ENCODE data around the gene KLHL26. TPM values are rescaled to one million over a fixed set of nuclear protein-coding genes. Genes with fewer than 3 reads are reported as not detected.
A peak's percentile ranks its signal among the peaks of the same experiment; 100 is the strongest.

Gene KLHL26
- polyA plus RNA-seq, 3 donors: 1.6 to 3.2 (median 2.0) TPM

DNA sequence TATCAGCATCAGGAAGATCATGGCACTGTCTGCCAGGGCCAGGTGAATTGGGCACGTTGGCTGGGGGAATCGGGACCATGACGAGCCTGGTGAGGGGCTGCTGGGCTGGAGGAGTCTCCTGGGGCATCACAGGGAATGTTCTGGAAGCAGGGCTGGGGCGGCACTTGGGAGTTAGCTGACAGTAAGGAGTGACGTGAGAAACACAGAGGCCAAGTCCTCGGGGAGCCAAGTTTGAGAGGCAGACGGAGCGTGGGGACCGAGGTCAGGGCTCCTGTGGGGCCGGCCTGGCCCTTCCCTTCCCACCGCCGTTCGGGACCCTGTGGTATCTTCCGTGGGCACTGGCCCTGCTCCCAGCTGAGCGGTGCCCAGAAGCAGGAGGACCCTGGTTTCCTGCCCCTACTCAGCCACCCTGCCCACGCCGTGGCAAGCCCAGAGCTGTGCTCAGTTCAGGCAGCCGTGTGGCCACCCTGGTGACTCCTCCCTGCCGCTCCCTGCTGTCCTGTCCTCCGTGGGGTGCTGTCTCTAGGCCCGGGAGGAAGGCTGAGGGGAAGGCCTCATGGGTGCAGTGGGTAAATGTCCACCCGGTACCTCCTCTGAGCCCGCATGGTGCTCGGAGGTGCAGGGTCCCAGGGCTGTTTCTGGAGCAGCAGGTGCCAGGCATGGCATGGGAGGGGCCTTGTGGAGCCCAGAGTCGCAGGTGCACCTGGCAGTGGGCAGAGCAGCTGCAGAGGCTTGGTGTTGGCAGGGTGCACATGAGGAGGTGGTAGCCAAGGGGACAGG is 71.8 kb downstream of the KLHL26 start:
- Mint-ChIP-seq H3K27ac (peak overlapping the region in 3 of 7 donors; percentile 27 to 80 (median 58)), H3K4me1 (peaks cover 11% of the 10 kb centered on the region), H3K4me3 (no peak overlapping the region), H3K9me3 (no peaks in the 10 kb centered on the region), H3K36me3 (peaks cover 7 to 11% of the 10 kb centered on the region in 2 donors), H3K27me3 (ENCODE audit: low read depth in 3 of 3) (peaks cover 0 to 5% (median 3%) of the 10 kb centered on the region in 3 donors)
- Histone ChIP-seq H4K20me1 (ENCODE audit: insufficient read depth, low read length) (peaks cover 92% of the 10 kb centered on the region), H3K27ac (ENCODE audit: low read depth in 1 of 2, low read length in 2 of 2) (no peak overlapping the region), H3K4me3 (replicated peaks in 1 of 3; ENCODE audit: low read depth in 2 of 3, low read length in 3 of 3) (no peak overlapping the region), H3K36me3 (replicated peaks in 1 of 2; ENCODE audit: control insufficient read depth in 1 of 2, insufficient read depth in 2 of 2, low read length in 2 of 2) (peaks cover 0 to 7% of the 10 kb centered on the region in 2 donors), H3K79me2 (ENCODE audit: insufficient read depth, low read length) (peaks cover 49% of the 10 kb centered on the region), H3K27me3 (ENCODE audit: control insufficient read depth in 2 of 2, insufficient read depth in 2 of 2, low read length in 2 of 2) (no peaks in the 10 kb centered on the region), H3K9ac (ENCODE audit: insufficient read depth, low read length, poor library complexity, severe bottlenecking) (no peak overlapping the region), H3K4me1 (ENCODE audit: control insufficient read depth in 1 of 2, insufficient read depth in 2 of 2, low read length in 2 of 2) (peaks cover 6 to 8% of the 10 kb centered on the region in 2 donors), H3K4me2 (replicated peaks; ENCODE audit: extremely low read depth, low read length, poor library complexity, severe bottlenecking) (no peak overlapping the region), H2AFZ (ENCODE audit: insufficient read depth, low read depth, low read length, poor library complexity, severe bottlenecking) (no peak overlapping the region), H3K9me3 (replicated peaks in 1 of 2; ENCODE audit: control insufficient read depth in 1 of 2, insufficient read depth in 1 of 2, low read length in 2 of 2) (no peaks in the 10 kb centered on the region)
- WGBS (ENCODE audit: insufficient coverage): 80% methylated on average over 24 of the region's 25 CpGs
- intact Hi-C loops (cut with micrococcal nuclease): loop anchor here in 1 of 2 donors (10.0 kb wide), 1 partner anchor 136 kb away; no protein-coding TSS in a partner anchor
- TF ChIP-seq, protein P1, sequence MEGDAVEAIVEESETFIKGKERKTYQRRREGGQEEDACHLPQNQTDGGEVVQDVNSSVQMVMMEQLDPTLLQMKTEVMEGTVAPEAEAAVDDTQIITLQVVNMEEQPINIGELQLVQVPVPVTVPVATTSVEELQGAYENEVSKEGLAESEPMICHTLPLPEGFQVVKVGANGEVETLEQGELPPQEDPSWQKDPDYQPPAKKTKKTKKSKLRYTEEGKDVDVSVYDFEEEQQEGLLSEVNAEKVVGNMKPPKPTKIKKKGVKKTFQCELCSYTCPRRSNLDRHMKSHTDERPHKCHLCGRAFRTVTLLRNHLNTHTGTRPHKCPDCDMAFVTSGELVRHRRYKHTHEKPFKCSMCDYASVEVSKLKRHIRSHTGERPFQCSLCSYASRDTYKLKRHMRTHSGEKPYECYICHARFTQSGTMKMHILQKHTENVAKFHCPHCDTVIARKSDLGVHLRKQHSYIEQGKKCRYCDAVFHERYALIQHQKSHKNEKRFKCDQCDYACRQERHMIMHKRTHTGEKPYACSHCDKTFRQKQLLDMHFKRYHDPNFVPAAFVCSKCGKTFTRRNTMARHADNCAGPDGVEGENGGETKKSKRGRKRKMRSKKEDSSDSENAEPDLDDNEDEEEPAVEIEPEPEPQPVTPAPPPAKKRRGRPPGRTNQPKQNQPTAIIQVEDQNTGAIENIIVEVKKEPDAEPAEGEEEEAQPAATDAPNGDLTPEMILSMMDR (IDR thresholded peaks at IDR 0.05): no peak
- DNase-seq: no peak

DNA sequence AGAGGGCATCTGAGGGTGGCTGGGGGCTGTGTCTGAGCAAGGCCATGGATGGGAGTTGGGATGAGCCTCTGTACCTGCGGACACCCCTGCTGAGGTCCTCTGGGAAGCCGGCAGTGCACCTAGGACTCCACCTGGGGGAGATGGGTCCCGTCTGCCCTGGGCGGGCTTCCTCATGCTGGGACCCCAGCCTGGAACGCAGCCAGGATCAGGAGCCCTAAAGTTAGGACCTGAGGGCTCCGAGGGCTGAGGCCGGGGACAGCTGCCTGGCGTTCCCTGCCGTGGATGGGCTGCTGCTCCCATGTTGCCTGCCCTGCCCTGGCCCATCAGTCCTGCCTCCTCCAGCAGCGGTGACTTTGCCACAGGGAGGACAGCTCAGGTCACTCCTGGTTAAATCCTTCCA is 72.7 kb downstream of the KLHL26 start:
- Mint-ChIP-seq H3K27ac (peak overlapping the region in 1 of 7 donors; percentile 11), H3K9me3 (no peaks in the 10 kb centered on the region), H3K27me3 (ENCODE audit: low read depth in 3 of 3) (peaks cover 0 to 5% (median 3%) of the 10 kb centered on the region in 3 donors), H3K36me3 (peaks cover 7 to 11% of the 10 kb centered on the region in 2 donors), H3K4me3 (no peak overlapping the region), H3K4me1 (peaks cover 11% of the 10 kb centered on the region)
- Histone ChIP-seq H3K4me1 (ENCODE audit: control insufficient read depth in 1 of 2, insufficient read depth in 2 of 2, low read length in 2 of 2) (peaks cover 6 to 8% of the 10 kb centered on the region in 2 donors), H3K27ac (ENCODE audit: low read depth in 1 of 2, low read length in 2 of 2) (no peak overlapping the region), H3K9ac (ENCODE audit: insufficient read depth, low read length, poor library complexity, severe bottlenecking) (peak overlapping the region; percentile 21), H4K20me1 (ENCODE audit: insufficient read depth, low read length) (peaks cover 91% of the 10 kb centered on the region), H3K4me2 (replicated peaks; ENCODE audit: extremely low read depth, low read length, poor library complexity, severe bottlenecking) (no peak overlapping the region), H3K36me3 (replicated peaks in 1 of 2; ENCODE audit: control insufficient read depth in 1 of 2, insufficient read depth in 2 of 2, low read length in 2 of 2) (peaks cover 0 to 8% of the 10 kb centered on the region in 2 donors), H3K79me2 (ENCODE audit: insufficient read depth, low read length) (peaks cover 46% of the 10 kb centered on the region), H3K27me3 (ENCODE audit: control insufficient read depth in 2 of 2, insufficient read depth in 2 of 2, low read length in 2 of 2) (no peaks in the 10 kb centered on the region), H3K9me3 (replicated peaks in 1 of 2; ENCODE audit: control insufficient read depth in 1 of 2, insufficient read depth in 1 of 2, low read length in 2 of 2) (no peaks in the 10 kb centered on the region), H3K4me3 (replicated peaks in 1 of 3; ENCODE audit: low read depth in 2 of 3, low read length in 3 of 3) (no peak overlapping the region), H2AFZ (ENCODE audit: insufficient read depth, low read depth, low read length, poor library complexity, severe bottlenecking) (no peak overlapping the region)
- DNase-seq: no peak
- WGBS (ENCODE audit: insufficient coverage): 97% methylated on average over 10 of the region's 10 CpGs
- intact Hi-C loops (cut with micrococcal nuclease): loop anchor here in 1 of 2 donors (10.0 kb wide), 1 partner anchor 135 kb away; no protein-coding TSS in a partner anchor
- TF ChIP-seq, protein P1 (IDR thresholded peaks at IDR 0.05): no peak

Measured in CD14-positive monocyte (primary cell).